IMR-90 (cell line): Measurements from ENCODE around the gene PGLYRP2. TPM values are rescaled to one million over a fixed set of nuclear protein-coding genes. Genes with fewer than 3 reads are reported as not detected.

Experiments
- ATAC-seq: fragments of 200-7000 bp; cut with Tn5 transposase; 2 replicates; pipeline ENCODE4 v1.9.1; 2020; ENCODE audit warnings: low read depth, mild to moderate bottlenecking, moderate library complexity
- BruUV-seq: library from RNA; stranded (reverse); fragments of 400-500 nt; replicated peaks from 2 replicates; lab custom pipeline; 2021; lab: Mats Ljungman, UMichigan
- CTCF ChIA-PET: fragments of 300-600 bp; formaldehyde crosslinking; extraction: SDS; loops from one replicate; lab custom pipeline; 2021; ENCODE audit warnings: antibody characterized with exemption; lab: Yijun Ruan, JAX
- POLR2A ChIA-PET: fragments of 300-600 bp; sonication (Branson Sonifier 250); formaldehyde crosslinking; loops from one replicate; lab custom pipeline; 2022; ENCODE audit warnings: antibody characterized with exemption; ENCODE audit not compliant: unreplicated experiment; lab: Charles Lee
- DNase-seq: peaks from one replicate; pipeline ENCODE4 v3.0.0; 2013
- H2AFZ ChIP-seq: replicated peaks from 2 replicates; pipeline ENCODE3; 2013; ENCODE audit warnings: low read length, mild to moderate bottlenecking; ENCODE audit not compliant: poor library complexity
- H2AK5ac ChIP-seq: 2 replicates; pipeline ENCODE4 v1.6.1; 2013; ENCODE audit warnings: low read depth, low read length, inconsistent platforms
- H2AK9ac ChIP-seq: replicated peaks from 2 replicates; pipeline ENCODE3; 2013; ENCODE audit warnings: mild to moderate bottlenecking, low read depth, low read length, moderate library complexity; ENCODE audit not compliant: poor library complexity
- H2BK120ac ChIP-seq: 2 replicates; pipeline ENCODE4 v1.6.1; 2013; ENCODE audit warnings: low read depth, low read length, inconsistent platforms
- H2BK15ac ChIP-seq: 3 replicates; pipeline ENCODE4 v1.6.1; 2013; ENCODE audit warnings: low read depth, low read length, inconsistent platforms
- H2BK20ac ChIP-seq: 2 replicates; pipeline ENCODE4 v1.6.1; 2013; ENCODE audit warnings: low read depth, mild to moderate bottlenecking, inconsistent platforms, low read length, moderate library complexity
- H2BK5ac ChIP-seq: 2 replicates; pipeline ENCODE4 v1.6.1; 2013; ENCODE audit warnings: mild to moderate bottlenecking, low read depth, low read length, inconsistent platforms; ENCODE audit not compliant: poor library complexity, severe bottlenecking
- H3K14ac ChIP-seq: replicated peaks from 2 replicates; pipeline ENCODE4 v1.6.1; 2013; ENCODE audit warnings: low read depth, low read length, inconsistent platforms
- H3K18ac ChIP-seq: 2 replicates; pipeline ENCODE4 v1.6.1; 2013; ENCODE audit warnings: low read depth, low read length, control low read depth
- H3K23ac ChIP-seq: 2 replicates; pipeline ENCODE4 v1.6.1; 2013; ENCODE audit warnings: low read depth, low read length, inconsistent platforms
- H3K27ac ChIP-seq: 2 replicates; pipeline ENCODE4 v1.5.1; 2013; ENCODE audit warnings: mild to moderate bottlenecking, control low read depth, low read length; ENCODE audit not compliant: insufficient read depth
- H3K27me3 ChIP-seq: 2 replicates; pipeline ENCODE4 v1.6.1; 2013; ENCODE audit warnings: low read length; ENCODE audit not compliant: control insufficient read depth, insufficient read depth
- H3K36me3 ChIP-seq: 2 replicates; pipeline ENCODE4 v1.6.1; 2013; ENCODE audit warnings: low read length, mixed read lengths; ENCODE audit not compliant: control insufficient read depth, insufficient read depth
- H3K4ac ChIP-seq: 2 replicates; pipeline ENCODE4 v1.6.1; 2013; ENCODE audit warnings: low read depth, low read length, inconsistent platforms
- H3K4me1 ChIP-seq: 2 replicates; pipeline ENCODE4 v1.6.1; 2013; ENCODE audit warnings: low read length, mixed read lengths; ENCODE audit not compliant: control insufficient read depth, insufficient read depth
- H3K4me2 ChIP-seq: 2 replicates; pipeline ENCODE4 v1.6.1; 2013; ENCODE audit warnings: low read depth, mild to moderate bottlenecking, control low read depth, low read length, moderate library complexity
- H3K4me3 ChIP-seq: 2 replicates; pipeline ENCODE4 v1.5.1; 2013; ENCODE audit warnings: low read depth, mild to moderate bottlenecking, control low read depth, low read length, moderate library complexity; ENCODE audit not compliant: insufficient read depth
- H3K56ac ChIP-seq: 2 replicates; pipeline ENCODE4 v1.6.1; 2013; ENCODE audit warnings: low read length, inconsistent platforms; ENCODE audit not compliant: insufficient read depth; ENCODE audit errors: extremely low read depth
- H3K79me1 ChIP-seq, 2 experiments: 2 replicates each; pipeline ENCODE4 v1.6.1; 2013; ENCODE audit warnings: low read length in 2 of 2, inconsistent platforms in 1 of 2, low read depth in 1 of 2
- H3K9ac ChIP-seq: 2 replicates; pipeline ENCODE4 v1.6.1; 2013; ENCODE audit warnings: low read depth, low read length, control low read depth
- H3K9me1 ChIP-seq: 2 replicates; pipeline ENCODE4 v1.6.1; 2013; ENCODE audit warnings: low read length, inconsistent platforms; ENCODE audit not compliant: insufficient read depth
- H3K9me3 ChIP-seq: 2 replicates; pipeline ENCODE4 v1.6.1; 2013; ENCODE audit warnings: low read length; ENCODE audit not compliant: control insufficient read depth, insufficient read depth
- H4K20me1 ChIP-seq: 2 replicates; pipeline ENCODE4 v1.6.1; 2013; ENCODE audit warnings: low read length, inconsistent platforms; ENCODE audit not compliant: insufficient read depth
- H4K5ac ChIP-seq: 2 replicates; pipeline ENCODE4 v1.6.1; 2013; ENCODE audit warnings: mild to moderate bottlenecking, low read depth, low read length, control low read depth
- H4K8ac ChIP-seq, 2 experiments: 2 replicates each; pipeline ENCODE4 v1.6.1; 2013; ENCODE audit warnings: low read depth in 2 of 2, low read length in 2 of 2, control low read depth in 1 of 2, inconsistent platforms in 1 of 2
- H4K91ac ChIP-seq: 2 replicates; pipeline ENCODE4 v1.6.1; 2013; ENCODE audit warnings: low read depth, low read length, inconsistent platforms; ENCODE audit not compliant: insufficient read depth
- CEBPB ChIP-seq: IDR thresholded peaks from 2 replicates; pipeline ENCODE4 v1.6.1; 2012; ENCODE audit warnings: low read depth, low read length, improper control_type of control experiment
- CHD1 ChIP-seq: IDR thresholded peaks from 2 replicates; pipeline ENCODE4 v1.6.1; 2012; ENCODE audit warnings: low read depth, low read length, improper control_type of control experiment
- FOS ChIP-seq: fragments of 150-350 bp; IDR thresholded peaks from 2 replicates; pipeline ENCODE4 v1.6.1; 2016; ENCODE audit warnings: low read depth, low read length
- MAFK ChIP-seq: IDR thresholded peaks from 2 replicates; pipeline ENCODE4 v1.6.1; 2012; ENCODE audit warnings: low read depth, low read length, improper control_type of control experiment
- MAZ ChIP-seq: IDR thresholded peaks from 2 replicates; pipeline ENCODE4 v1.6.1; 2012; ENCODE audit warnings: low read depth, mild to moderate bottlenecking, low read length, improper control_type of control experiment, moderate library complexity, borderline replicate concordance
- MXI1 ChIP-seq: IDR thresholded peaks from 2 replicates; pipeline ENCODE4 v1.6.1; 2012; ENCODE audit warnings: low read depth, mild to moderate bottlenecking, low read length, moderate library complexity, borderline replicate concordance
- NFE2L2 ChIP-seq: fragments of 150-350 bp; IDR thresholded peaks from 2 replicates; pipeline ENCODE4 v1.6.1; 2016; ENCODE audit warnings: low read depth, mild to moderate bottlenecking, low read length
- POLR2A ChIP-seq: IDR thresholded peaks from 2 replicates; pipeline ENCODE4 v1.6.1; 2012; ENCODE audit warnings: mild to moderate bottlenecking, low read depth, low read length
- RAD21 ChIP-seq: IDR thresholded peaks from 2 replicates; pipeline ENCODE4 v1.6.1; 2012; ENCODE audit warnings: low read length, improper control_type of control experiment
- RCOR1 ChIP-seq: IDR thresholded peaks from 2 replicates; pipeline ENCODE4 v1.6.1; 2012; ENCODE audit warnings: mild to moderate bottlenecking, low read length, improper control_type of control experiment; ENCODE audit not compliant: insufficient replicate concordance
- RFX5 ChIP-seq: IDR thresholded peaks from 2 replicates; pipeline ENCODE4 v1.8.0; 2012; ENCODE audit warnings: low read depth, mild to moderate bottlenecking, low read length, moderate library complexity
- SMC3 ChIP-seq: fragments of 150-350 bp; IDR thresholded peaks from 2 replicates; pipeline ENCODE4 v1.6.1; 2016; ENCODE audit warnings: low read depth, mild to moderate bottlenecking, antibody characterized with exemption, low read length, moderate library complexity
- WGBS, 2 experiments: methylation state at CpG; one replicate each; pipeline versions ENCODE4 v1.1.5 to v1.1.7; 2013; ENCODE audit warnings: missing lambda C conversion rate in 2 of 2; ENCODE audit not compliant: insufficient read length in 1 of 2; ENCODE audit errors: extremely low coverage in 2 of 2; 5-methylcytosine and 5-hydroxymethylcytosine counted together
- dilution Hi-C: fragments of 300-500 bp; cut with HindIII; formaldehyde crosslinking; loops from one replicate; pipeline ENCODE4 v1.14.3; 2018; ENCODE audit warnings: low sequenced_read_pairs; ENCODE audit not compliant: unreplicated experiment
- in situ Hi-C: fragments of 300-500 bp; cut with MboI; formaldehyde crosslinking; loops from 3 replicates; pipeline ENCODE4 v1.14.3; 2019; ENCODE audit warnings: low sequenced_read_pairs, inconsistent platforms, mixed read lengths
- intact Hi-C: fragments of 100-400 bp; cut with micrococcal nuclease; formaldehyde crosslinking; loops from 2 replicates; pipeline ENCODE4 v1.10.0; 2022
- polyA plus RNA-seq, 3 experiments: library from polyadenylated mRNA; depleted of rRNA; stranded (reverse); fragments of >200 nt; gene quantifications; 2 replicates each; pipeline ENCODE4 v1.2.3, GENCODE V29; 2012; ENCODE audit warnings: low replicate concordance in 1 of 3
- total RNA-seq: library from RNA; depleted of rRNA; stranded (reverse); fragments of >200 nt; gene quantifications from 2 replicates; pipeline ENCODE4 v1.2.3, GENCODE V29; 2012
- TF ChIP-seq, protein P1 (sequence below): fragments of 150-350 bp; IDR thresholded peaks from 2 replicates; pipeline ENCODE4 v1.6.1; 2017; ENCODE audit warnings: mild to moderate bottlenecking, antibody characterized with exemption, low read length, low read depth
- TF ChIP-seq, protein P2 (sequence below): conservative IDR thresholded peaks from 2 replicates; pipeline ENCODE4 v1.5.1; 2012; ENCODE audit warnings: mild to moderate bottlenecking, low read depth, low read length, improper control_type of control experiment
- TF ChIP-seq, protein P3 (sequence below): fragments of 150-350 bp; IDR thresholded peaks from 2 replicates; pipeline ENCODE4 v1.6.1; 2016; ENCODE audit warnings: low read depth, mild to moderate bottlenecking, low read length, moderate library complexity, borderline replicate concordance

Gene PGLYRP2
- total and polyA plus RNA-seq, 2 of the 4 experiments (the other 2 are of a cell fraction) = not detected

DNA sequence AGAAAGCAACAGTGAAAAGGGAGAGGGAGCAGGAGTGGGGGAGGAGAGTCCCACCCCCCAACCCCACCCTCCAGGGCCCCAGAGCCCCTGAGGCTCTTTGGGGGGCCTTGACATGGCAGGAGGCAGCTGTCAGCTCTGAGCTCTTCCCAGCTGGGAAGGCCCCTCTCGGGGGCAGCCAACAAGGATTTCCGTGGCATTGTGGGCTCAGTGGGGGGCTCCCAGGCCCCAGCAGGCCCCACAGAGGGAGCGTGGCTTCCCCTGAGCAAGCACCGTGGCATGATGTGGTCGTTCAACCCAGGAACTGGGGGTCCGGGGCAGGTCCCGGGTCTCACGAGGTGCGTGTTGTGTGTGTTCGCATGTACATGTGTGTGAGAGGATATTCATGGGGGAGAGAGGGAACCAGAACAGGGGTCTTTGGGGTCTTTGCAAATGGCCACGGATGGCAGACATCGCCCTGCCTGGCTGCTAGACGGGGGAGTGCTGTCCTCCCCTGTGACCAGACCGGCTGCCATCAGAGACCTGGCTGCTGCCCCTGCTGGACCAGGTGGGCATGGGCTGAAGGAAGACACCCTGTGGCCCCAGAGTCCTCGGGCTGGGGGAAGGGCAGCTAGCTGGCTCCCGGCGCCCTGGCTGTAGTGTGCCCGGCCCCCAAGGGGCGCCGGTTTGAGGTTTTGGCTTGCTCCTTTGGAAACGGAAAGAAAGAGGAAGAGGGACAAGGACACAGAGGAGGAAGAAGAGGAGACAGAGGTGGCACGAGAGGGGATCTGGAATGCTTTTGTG is 56.8 kb downstream of the PGLYRP2 start:
- 0 out of 2 replicates have a peak, but pooled peaks cover 4% of the 10 kb centered on the region for H3K9me1 ChIP-seq
- dilution Hi-C loops (no loop called here), in situ Hi-C loops (loop anchor here (25.0 kb wide), 1 partner anchor 765 kb away; the partner anchor contains the start of genes AP1M1 and FAM32A), intact Hi-C loops (no loop called here)
- no peak overlapping the region for H3K4ac ChIP-seq
- ATAC-seq = no peak
- H4K5ac ChIP-seq = no peak overlapping the region
- H3K9ac ChIP-seq = no peak overlapping the region
- no peak overlapping the region for H2BK15ac ChIP-seq
- H3K27me3 ChIP-seq = no peaks in the 10 kb centered on the region
- H2BK20ac ChIP-seq = no peak overlapping the region
- no peak overlapping the region for H3K23ac ChIP-seq
- no peak overlapping the region for H3K27ac ChIP-seq
- H3K4me2 ChIP-seq = no peak overlapping the region
- H2BK5ac ChIP-seq = no peak overlapping the region
- H4K91ac ChIP-seq = no peak overlapping the region
- H2AK9ac ChIP-seq = no peak overlapping the region
- H3K4me1 ChIP-seq = peaks cover 9% of the 10 kb centered on the region
- H4K8ac ChIP-seq = no peak overlapping the region
- peaks cover 51% of the 10 kb centered on the region for H3K36me3 ChIP-seq
- ChIA-PET CTCF (no interaction called here), POLR2A (no interaction called here)
- H2AK5ac ChIP-seq = no peak overlapping the region
- H3K9me3 ChIP-seq = peaks cover 5% of the 10 kb centered on the region; the same call in 1 of the 2 replicates
- H3K18ac ChIP-seq = no peak overlapping the region
- TSS peak; percentile 60 for BruUV-seq
- no peak overlapping the region for H2AFZ ChIP-seq
- peaks cover 5 to 31% of the 10 kb centered on the region in 2 experiments; a peak in 3 of 4 replicates for H3K79me1 ChIP-seq
- no peak overlapping the region for H3K4me3 ChIP-seq
- no peak for DNase-seq
- H3K14ac ChIP-seq = no peak overlapping the region
- WGBS, 2 experiments = 76% methylated on average over 7 of the region's 22 CpGs; no CpG with 5 or more reads in 1 of the 2 experiments
- no peak overlapping the region for H2BK120ac ChIP-seq
- H4K20me1 ChIP-seq = peaks cover 41% of the 10 kb centered on the region
- no peak overlapping the region for H3K56ac ChIP-seq
- TF ChIP-seq SMC3 (no peak), NFE2L2 (no peak), RAD21 (no peak), MAFK (no peak), CHD1 (no peak), MAZ (no peak), FOS (no peak), POLR2A (no peak), RCOR1 (no peak), RFX5 (no peak), CEBPB (no peak), MXI1 (no peak)
- TF ChIP-seq, protein P1, sequence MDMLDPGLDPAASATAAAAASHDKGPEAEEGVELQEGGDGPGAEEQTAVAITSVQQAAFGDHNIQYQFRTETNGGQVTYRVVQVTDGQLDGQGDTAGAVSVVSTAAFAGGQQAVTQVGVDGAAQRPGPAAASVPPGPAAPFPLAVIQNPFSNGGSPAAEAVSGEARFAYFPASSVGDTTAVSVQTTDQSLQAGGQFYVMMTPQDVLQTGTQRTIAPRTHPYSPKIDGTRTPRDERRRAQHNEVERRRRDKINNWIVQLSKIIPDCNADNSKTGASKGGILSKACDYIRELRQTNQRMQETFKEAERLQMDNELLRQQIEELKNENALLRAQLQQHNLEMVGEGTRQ = no peak
- TF ChIP-seq, protein P2, sequence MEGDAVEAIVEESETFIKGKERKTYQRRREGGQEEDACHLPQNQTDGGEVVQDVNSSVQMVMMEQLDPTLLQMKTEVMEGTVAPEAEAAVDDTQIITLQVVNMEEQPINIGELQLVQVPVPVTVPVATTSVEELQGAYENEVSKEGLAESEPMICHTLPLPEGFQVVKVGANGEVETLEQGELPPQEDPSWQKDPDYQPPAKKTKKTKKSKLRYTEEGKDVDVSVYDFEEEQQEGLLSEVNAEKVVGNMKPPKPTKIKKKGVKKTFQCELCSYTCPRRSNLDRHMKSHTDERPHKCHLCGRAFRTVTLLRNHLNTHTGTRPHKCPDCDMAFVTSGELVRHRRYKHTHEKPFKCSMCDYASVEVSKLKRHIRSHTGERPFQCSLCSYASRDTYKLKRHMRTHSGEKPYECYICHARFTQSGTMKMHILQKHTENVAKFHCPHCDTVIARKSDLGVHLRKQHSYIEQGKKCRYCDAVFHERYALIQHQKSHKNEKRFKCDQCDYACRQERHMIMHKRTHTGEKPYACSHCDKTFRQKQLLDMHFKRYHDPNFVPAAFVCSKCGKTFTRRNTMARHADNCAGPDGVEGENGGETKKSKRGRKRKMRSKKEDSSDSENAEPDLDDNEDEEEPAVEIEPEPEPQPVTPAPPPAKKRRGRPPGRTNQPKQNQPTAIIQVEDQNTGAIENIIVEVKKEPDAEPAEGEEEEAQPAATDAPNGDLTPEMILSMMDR = no peak
- TF ChIP-seq, protein P3, sequence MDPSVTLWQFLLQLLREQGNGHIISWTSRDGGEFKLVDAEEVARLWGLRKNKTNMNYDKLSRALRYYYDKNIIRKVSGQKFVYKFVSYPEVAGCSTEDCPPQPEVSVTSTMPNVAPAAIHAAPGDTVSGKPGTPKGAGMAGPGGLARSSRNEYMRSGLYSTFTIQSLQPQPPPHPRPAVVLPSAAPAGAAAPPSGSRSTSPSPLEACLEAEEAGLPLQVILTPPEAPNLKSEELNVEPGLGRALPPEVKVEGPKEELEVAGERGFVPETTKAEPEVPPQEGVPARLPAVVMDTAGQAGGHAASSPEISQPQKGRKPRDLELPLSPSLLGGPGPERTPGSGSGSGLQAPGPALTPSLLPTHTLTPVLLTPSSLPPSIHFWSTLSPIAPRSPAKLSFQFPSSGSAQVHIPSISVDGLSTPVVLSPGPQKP = no peak
